NCI-H446 treated with DMSO at 0.1 percent for 48 hours (cell line): ENCODE results near the gene PSMD3.
A peak's percentile ranks its signal among the peaks of the same experiment; 100 is the strongest.
"Not testable (repeated sequence)": the region's sequence is repeated elsewhere in the genome, so short reads cannot be mapped to it uniquely, and the experiment has no call there.

ENCODE experiments used
- DNase-seq: peaks from one replicate; lab custom pipeline; 2025; lab: John Stamatoyannopoulos, UW

The PSMD3 gene

DNA sequence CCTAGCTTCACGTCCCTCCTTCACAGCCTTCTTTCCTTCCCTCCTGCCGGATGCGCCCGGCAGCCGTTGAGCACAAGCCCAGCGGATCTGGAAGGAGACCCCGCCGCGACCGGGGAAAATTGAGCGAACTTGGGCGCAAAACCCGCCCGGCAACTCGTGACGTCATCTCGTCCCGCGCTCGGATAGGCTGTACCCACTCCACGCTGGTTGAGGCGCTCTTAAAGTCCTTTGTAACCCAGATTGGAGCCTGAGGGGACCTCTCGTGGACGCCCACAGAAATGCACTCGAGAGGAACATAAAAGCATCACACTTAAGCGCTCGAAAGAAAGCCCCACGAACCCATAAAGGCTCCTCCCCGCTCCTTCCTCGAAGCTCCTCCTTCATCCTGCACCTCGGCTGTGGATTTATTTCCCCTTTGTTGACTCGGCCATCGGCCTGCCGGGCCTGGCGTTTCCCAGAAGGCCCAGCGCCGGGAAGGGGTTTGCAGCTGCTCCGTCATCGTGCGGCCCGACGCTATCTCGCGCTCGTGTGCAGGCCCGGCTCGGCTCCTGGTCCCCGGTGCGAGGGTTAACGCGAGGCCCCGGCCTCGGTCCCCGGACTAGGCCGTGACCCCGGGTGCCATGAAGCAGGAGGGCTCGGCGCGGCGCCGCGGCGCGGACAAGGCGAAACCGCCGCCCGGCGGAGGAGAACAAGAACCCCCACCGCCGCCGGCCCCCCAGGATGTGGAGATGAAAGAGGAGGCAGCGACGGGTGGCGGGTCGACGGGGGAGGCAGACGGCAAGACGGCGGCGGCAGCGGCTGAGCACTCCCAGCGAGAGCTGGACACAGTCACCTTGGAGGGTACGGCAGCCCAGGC, at the start of gene PSMD3:
TSS of gene PSMD3 (plus strand) at position 457 of the 856 bp plus-strand sequence. CDS start at position 621, 164 bp downstream.
- peak; percentile 98 for DNase-seq

DNA sequence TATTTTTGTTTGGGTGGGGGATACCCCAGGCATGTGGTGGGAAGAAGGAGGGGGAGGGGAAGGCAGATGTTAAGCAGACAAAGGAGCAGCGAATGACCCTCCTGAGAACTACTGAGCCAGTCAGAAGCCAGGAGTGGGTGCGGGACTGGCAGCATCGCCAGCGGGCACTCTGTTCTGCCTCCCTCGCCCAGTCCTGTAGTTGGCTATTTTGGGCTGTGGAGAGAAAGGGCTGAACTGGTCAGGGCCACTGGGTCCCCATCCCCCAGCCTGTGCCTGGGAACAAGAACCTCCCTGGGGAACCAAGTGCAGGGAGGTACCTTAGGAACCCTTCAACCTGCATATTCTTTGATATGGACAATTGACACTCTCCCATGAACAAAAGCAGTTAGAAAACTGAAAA, 46.7 kb upstream of the PSMD3 start:
- no peak for DNase-seq

DNA sequence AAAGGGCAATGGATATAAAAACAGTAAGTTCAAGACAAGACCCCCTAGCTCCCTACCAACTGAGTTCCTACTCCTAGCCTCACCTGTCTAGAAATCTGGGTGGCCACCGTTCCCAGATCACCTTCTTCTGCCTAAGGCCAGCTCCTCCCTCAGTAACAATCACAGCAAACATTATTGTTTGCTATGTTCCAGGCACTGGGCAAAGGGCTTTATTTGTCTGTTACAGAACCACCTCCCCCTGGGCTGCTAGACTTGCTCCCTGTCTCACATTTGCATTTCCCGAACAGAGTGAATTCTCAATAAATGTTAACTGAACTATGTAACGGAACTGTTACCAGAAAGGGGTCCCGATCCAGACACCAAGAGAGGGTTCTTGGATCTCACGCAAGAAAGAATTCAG, 46.3 kb upstream of the PSMD3 start:
- no peak for DNase-seq

DNA sequence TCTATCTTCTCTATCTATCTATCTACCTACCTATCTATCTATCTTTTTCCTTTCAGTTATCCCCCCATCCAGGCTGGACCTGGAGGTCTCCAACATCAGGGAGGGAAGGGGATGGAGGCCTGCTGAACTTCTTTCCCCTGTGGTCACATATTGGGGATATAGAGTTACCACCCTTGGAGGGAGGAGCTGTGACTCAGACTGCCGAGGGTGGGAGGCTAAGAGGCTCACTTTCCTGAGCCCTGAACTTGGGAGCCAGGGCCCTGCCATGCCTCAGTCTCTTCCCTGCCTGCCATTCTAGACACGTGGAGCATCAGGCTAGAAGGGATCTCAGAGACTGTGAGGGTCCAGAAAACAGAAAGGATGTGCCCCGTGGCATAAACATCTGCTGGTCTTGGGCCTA, 44.7 kb upstream of the PSMD3 start:
- DNase-seq = no peak

DNA sequence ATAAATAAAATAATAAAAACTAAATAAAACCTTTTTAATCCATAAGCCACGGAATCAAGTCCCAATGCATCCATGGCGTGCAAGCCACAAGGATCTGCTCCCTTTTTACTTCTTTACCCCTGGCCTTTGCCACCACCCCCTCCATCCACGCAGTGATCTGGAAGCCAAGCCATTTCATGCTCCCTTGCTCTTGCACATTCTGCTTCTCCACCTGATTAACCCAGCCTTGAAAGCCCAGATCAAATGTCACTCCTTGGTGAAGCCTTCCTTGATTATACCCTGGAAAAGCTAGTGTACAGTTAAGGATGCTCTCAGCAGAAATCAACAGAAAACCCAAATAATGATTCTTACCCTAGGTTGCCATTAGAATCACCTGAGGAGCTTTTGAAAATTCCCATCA, 43.2 kb upstream of the PSMD3 start:
- DNase-seq = no peak

DNA sequence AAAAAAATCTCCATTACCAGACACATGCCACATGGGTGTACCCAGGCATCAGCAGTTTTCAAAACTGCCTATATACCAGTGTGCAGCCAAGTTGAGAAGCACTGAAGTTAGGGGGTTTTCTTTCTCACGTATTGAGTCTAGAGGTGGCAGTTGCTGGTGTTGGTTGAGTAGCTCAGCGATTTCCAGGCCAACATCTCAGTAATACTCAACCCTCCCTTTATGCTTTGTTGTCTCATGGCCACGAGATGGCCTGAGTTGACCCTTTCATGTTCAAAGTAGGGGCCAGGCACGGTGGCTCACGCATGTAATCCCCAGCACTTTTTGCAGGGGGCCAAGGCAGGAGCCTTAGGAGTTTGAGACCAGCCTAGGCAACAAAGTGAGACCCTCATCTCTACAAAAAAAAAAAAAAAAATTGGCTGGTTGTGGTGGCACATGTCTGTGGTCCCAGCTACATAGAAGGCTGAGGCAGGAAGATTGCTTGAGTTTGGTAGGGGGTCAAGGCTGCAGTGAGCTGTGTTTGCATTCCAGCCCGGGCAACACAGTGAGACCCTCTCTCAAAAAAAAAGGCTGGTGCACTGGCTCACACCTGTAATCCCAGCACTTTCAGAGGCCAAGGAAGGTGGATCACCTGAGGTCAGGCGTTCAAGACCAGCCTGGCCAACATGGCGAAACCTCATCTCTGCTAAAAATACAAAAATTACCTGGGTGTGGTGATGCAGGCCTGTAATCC, 42.3 kb upstream of the PSMD3 start:
- no peak for DNase-seq

DNA sequence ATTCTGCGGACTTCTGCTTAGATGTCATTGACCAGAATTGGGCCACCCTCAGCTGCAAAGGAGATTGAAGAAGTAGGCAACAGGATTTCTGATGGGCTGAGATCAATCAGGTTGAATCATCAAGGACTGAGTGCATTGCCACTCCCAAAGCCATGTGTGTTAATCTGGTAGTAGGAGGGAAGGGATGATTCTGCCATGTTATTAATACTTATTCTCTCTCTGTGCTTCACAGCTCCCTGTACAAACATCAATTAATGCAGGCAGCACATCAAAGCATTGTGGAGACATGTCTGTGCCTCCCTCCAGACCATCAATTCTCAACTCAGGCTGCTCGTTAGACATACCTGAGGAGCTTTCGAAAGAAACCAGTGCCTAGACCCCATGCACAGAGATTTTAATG, 41.5 kb upstream of the PSMD3 start:
- DNase-seq = no peak

DNA sequence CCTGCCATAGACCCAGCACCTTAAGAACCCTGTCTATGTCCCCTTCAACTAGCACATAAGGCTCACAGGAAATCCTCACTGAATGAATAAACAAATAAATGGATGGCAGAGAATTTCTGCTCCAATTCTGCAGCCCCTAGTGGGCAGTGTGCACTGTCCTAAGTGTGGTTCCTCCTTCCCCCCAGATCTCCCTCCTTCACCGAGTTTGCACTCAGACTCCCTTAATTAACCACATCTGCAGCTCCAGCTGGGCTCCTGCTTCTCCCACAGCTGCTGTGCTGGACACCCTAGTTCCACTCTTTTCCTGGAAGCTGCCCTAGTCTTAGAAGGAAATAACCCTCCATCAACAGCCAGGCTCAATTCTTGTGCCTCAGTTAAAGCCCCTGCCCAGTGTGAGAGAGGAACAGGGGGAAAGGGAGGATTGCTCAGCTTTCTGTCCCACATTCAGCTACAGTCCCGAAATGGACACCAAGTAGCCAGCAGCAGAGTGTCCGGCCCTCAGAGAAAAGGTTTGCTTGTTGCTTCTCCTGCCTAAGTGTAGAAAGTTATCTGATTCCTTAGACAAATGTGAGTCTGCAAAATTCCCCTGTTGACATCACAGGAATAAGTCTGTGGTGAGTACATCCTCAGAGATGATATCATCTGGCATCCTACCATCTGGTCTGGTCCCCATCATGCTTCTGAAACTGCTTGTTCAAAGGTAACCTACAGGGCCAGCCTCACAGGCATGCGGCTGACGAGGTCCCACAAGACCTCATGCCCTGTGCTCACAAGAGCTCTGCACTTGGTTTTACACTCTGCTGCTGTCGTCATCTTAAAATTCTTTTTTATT, 40.8 kb upstream of the PSMD3 start:
- DNase-seq = no peak

DNA sequence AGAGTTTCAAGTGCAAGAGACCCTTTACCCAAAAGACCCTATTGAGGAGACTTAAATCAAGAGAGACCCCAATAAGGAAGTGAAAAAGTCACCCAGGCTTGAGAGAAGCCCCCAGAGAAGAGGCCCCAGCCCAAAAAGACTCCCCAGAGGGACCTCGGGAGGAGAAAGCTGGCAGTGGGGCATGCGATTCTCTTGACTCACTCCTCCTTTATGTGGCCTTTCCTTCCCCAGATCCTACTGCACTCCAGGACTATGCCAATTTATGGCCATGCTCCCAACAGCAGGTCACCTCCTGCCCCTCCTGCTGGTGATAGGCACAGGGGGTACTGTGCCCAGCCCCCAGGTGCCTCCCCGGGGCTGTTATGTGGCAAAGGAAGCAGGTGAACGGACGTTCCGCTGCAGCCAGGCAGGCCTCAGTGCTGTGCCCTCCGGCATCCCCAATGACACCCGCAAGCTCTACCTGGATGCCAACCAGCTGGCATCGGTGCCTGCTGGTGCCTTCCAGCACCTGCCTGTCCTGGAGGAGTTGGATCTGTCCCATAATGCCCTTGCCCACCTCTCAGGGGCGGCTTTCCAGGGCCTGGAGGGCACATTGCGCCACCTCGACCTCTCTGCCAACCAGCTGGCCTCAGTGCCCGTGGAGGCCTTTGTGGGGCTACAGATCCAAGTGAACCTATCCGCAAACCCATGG, 36.8 kb upstream of the PSMD3 start:
- DNase-seq = no peak

DNA sequence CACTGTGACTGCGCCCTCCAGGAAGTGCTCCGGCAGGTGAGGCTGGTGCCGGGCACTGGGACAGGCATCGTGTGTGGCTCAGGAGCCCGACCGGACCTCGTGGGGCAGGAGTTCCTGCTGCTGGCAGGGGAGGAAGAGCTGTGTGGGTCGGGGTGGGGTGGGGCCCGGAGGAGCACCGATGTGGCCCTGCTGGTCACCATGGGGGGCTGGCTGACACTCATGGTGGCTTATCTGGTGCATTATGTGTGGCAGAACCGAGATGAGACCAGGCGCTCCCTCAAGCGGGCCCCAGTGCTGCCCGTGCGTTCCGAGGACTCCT, 36.3 kb upstream of the PSMD3 start:
- DNase-seq = no peak

DNA sequence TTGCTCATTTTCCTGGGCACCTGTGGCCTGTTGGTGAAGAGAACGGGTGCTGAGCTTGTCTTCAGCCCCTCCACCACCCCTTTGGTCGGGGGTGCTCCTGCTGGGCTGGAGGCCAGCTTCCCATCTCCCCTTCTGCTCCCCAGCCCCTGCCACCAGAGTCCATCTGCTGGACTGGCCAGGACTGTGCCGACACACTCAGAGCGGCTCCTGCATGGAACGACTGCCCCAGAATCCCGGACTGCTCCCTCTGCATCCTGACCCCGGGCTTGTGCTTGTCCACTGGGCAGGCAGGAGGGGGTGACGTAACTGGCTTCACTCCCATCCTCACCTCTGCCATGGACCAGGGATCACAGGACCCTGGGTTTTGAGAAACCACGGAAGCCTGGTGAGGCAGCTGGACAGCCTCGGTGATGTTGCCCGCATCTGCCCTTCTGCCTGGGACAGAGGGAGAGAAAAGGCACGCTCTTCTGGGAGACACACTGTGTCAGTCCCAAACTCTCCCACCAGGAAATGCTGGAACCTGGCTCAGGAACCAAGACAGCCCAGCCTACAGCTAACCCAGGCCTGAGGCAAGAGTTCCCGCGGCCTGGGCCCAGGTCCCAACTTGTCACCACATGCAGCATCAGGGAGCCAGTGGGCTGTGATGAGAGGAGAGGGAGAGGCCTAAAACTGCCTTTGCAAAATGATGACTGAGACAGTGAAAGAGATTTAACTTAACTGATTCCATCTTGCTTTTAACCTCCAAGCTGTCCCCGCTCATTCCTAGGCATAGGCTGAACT, 33.9 kb upstream of the PSMD3 start:
- DNase-seq = no peak

DNA sequence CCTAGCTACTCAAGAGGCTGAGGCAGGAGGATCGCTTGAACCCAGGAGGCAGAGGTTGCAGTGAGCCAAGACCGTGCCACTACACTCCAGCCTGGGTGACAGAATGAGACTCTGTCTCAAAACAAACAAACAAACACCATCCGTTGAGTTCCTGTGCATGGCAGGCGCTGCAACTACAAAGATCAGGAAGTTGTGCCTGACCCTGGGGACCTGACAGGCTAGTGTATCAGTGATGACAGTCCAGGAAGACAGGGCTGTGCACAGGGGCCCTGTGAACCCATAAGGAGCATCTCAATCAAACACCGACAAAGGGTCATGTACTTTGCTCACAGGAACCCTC, 32.1 kb upstream of the PSMD3 start:
- DNase-seq = not testable (repeated sequence)

DNA sequence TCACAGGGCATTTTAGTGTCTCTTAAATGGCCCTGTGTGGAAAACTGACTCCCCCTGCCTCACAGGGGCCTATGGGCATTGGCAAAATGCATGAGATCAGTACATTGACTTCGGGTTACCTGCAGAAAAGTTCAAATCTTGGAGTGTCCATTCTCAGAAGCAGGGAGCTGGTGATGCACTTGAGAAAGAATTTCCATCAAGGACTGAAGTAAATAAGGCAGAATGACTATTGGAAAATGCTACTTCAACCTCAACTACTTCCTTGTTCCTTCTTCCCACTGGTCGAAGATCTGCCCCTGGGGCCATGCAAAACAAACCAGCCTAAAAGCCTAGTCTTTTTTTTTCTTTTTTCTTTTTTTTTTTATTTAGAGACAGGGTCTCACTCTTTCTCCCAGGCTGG, 31.6 kb upstream of the PSMD3 start:
- no peak for DNase-seq

DNA sequence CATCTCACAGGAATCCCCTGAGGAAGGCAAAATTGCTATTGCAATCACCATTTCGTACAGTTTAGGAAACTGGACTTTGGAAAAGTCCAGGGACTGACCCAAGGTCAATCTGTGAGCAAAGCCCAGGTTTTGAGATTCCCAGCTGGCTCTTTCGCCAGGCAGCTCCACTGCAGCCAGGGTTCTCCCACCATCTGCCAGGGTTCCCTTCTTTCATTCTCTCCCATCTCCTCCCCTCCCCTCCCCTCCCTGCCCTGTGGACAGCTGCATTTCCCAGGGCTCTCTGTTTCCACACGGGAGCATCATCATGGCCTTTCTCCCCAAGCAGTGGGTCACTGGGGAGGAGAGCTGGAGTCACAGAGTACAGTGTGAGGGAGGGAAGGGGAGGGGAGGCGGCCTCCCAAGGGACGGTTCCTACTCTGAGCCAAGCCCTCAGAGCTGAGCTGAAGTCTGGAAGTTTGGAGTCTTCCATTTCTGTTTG, 29.7 kb upstream of the PSMD3 start:
- no peak for DNase-seq

DNA sequence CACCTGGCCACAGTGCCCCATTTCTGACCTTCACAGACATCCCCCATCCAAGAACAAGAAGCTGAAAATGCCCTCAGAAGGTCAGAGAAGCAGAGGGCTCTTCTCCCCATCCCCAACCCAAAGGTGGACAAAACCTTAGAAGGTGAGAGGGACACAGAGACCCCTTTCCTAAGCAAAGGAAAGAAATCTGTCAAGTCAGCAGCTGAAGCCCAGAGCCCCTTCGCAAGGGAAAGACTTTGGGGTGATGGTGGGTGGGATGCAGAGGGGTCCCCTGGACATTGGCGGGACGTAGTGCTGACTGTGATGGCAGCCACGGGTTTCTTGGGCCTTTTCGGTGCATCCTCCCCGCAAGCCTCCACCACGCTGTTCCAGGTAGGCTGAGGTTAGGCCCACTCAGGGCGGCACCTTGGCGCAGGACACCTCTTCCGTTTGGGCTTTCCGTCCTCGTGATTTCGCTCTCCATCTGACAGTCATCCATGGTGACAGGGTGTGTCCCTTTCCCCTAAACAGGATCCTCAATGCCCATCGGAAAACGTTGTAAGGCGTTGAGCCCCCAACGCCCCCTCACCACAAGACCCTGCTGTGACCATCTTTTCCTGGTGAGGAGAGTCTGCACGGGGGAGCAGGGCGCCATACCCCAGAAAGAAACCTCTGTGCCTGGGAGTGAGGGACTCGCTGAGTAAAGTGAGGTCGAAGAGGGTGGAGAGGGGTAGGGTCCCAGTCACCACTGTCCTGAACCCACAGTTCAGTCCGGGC, 28.5 kb upstream of the PSMD3 start:
- DNase-seq = no peak

DNA sequence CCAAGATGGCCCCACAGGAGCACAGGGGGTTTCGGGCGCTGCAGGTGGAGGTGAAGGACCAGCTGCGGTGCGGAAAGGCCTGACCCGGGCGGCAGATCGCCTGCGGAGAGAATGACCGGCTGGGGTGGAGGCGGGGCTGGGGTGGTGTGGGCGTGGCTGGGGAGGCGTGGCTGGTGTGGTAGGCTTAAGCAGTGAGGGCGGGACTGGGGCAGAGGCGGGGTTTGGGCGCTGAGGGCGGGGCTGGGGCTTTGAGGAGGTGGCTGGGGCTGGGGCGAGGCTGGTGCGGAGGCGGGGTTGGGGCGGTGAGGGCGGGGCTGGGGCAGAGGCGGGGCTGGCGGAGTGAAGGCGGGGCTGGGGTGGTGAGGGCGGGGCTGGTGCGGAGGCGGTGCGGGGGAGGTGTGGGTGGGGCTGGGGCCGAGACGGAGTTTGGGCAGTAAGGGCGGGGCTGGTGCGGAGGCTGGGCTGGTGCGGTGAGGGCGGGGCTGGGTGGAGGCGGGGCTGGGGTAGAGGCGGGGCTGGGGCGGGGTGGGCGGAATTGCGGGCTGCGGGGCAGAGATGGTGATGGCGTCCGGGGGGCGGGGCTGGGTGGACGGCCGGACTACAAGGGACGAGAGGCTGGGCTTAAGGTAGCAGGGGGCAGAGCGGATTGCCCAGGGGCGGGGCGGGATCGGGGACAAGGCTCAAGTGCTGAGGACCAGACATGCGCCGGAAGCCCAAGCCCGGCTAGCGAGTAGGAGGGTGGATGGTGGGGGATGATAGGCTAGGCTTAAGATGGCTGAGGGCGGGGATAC, 27.7 kb upstream of the PSMD3 start:
- peak; percentile 72 for DNase-seq

DNA sequence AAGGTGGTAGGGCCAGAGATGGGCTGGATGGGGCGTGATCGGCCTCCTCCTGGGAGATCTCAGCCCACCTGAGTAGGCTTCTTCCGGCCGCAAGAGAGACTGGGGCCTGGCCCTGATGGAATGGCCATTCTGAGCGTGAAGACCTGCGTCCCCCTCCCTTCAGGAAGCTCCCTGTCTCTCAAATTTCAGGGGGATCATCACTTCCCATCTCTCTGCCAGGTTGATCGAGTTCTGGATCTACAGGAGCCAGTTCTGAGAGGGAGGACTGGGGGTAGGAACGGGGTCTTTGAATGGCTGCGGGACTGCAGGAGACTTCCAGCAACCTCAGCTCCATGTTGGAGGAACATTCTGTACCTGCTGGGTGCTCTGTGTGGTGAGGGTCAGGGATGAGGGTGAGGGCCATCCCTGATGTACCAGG, 27.1 kb upstream of the PSMD3 start:
- no peak for DNase-seq

DNA sequence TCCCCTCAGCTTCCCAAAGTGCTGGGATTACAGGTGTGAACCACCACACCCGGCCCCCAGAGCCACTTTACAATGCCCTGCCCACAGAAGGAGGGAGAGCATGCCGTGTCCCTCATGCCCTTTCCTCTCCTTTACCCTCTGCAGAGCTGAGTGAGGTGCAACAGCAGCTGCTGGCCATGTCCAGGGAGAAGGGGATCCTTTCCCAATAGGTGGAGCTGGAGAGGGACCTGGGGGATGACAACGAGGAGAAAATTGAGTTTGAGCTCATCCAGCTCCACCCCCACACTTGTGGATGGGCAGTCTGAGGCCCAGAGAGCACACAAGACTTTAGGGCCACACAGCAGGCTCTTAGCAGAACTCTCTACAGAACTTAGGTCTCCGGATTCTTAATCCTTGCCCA, 25.7 kb upstream of the PSMD3 start:
- no peak for DNase-seq

DNA sequence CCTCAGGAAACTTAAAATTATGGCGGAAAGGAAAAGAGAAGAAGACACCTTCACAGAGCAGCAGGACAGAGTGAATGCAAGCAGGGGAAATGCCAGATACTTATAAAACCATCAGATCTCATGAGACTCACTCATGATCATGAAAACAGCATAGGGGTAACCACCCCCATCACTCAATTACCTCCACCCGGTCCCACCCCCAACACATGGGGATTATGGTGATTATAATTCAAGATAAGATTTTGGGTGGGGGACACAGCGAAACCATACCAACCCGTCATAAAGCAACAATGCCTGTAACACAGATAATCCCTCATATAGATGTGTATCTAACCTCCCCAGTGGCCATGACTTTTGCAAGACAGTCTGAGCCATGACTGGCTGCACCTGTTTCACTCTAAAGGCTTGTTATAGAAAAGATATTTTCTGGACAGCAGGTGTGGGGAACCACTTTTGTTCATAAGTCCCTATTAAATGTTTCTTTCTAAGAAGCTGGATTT, 24.8 kb upstream of the PSMD3 start:
- DNase-seq = no peak
